ENCODE data around the gene CHKA. TPM values are rescaled to one million over a fixed set of nuclear protein-coding genes. Genes with fewer than 3 reads are reported as not detected.

The CHKA gene
- total and polyA plus RNA-seq, 8 donors, result 17.4 to 110 (median 31.6) TPM

DNA sequence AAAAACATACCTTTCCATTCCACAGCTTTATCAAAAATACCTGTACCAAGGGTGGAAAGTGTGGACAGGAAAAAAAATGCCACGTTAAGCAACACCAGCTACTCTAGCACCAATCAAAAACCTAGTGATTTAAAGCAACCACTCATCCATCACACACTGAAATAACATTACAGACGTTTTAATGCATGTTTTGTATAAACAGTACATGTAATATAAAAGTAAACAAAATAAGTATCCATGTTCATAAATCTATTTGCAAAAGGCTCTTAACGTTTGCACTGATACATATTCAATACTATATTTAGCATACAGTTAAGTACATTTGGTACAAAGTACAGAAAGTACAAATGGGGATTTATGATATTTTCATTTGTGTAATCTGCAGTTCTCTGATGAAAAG is 38.7 kb downstream of the CHKA start:
- Histone ChIP-seq H3K4me3 (no peak overlapping the region), H3K27me3 (no peaks in the 10 kb centered on the region), H3K36me3 (no peaks in the 10 kb centered on the region), H3K27ac (peak overlapping the region in 2 of 4 donors; percentile 22 to 29), H3K9me3 (no peaks in the 10 kb centered on the region), H3K4me1 (peaks cover 10 to 31% (median 29%) of the 10 kb centered on the region in 3 donors)
- peak in 2 of 4 donors; percentile 20 to 41 for ATAC-seq
- no peak for FAIRE-seq
- no peak for DNase-seq
- TF ChIP-seq, protein P1, sequence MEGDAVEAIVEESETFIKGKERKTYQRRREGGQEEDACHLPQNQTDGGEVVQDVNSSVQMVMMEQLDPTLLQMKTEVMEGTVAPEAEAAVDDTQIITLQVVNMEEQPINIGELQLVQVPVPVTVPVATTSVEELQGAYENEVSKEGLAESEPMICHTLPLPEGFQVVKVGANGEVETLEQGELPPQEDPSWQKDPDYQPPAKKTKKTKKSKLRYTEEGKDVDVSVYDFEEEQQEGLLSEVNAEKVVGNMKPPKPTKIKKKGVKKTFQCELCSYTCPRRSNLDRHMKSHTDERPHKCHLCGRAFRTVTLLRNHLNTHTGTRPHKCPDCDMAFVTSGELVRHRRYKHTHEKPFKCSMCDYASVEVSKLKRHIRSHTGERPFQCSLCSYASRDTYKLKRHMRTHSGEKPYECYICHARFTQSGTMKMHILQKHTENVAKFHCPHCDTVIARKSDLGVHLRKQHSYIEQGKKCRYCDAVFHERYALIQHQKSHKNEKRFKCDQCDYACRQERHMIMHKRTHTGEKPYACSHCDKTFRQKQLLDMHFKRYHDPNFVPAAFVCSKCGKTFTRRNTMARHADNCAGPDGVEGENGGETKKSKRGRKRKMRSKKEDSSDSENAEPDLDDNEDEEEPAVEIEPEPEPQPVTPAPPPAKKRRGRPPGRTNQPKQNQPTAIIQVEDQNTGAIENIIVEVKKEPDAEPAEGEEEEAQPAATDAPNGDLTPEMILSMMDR (IDR thresholded peaks at IDR 0.05), result no peak
- intact Hi-C loops (cut with DNase I), result no loop called here
- 11 to 16% methylated on average over 3 of the region's 3 CpGs for WGBS, 2 donors

DNA sequence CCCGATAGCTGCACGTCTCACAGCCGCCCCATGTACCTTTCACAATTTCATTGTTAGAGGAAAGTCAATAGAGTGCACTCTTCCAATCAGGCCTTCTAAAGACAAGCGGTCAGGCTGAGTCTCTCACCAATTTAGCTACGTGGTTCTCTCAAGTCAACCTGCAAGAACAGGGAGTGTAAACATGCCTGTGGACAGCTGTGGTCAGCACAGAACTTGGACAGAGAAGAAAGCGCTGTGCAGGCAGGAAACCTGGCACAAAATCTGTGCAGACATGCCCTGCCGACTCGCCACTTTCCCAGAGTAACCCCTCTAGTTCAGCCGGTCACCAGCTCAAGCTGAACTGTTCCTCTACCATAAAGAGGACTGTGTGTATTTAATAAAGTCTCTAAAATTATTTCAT is 39.5 kb downstream of the CHKA start:
- Histone ChIP-seq H3K4me3 (no peak overlapping the region), H3K27me3 (no peaks in the 10 kb centered on the region), H3K4me1 (peaks cover 10 to 34% (median 29%) of the 10 kb centered on the region in 3 donors), H3K9me3 (no peaks in the 10 kb centered on the region), H3K27ac (peak overlapping the region in 3 of 4 donors; percentile 0 to 29 (median 22)), H3K36me3 (no peaks in the 10 kb centered on the region)
- DNase-seq, result peak in 4 of 6 donors; percentile 49 to 79 (median 65)
- intact Hi-C loops (cut with DNase I), result no loop called here
- FAIRE-seq, result no peak
- 19 to 25% methylated on average over 9 of the region's 9 CpGs for WGBS, 2 donors
- TF ChIP-seq, protein P1 (IDR thresholded peaks at IDR 0.05), result no peak
- peak; percentile 81 to 95 (median 92) for ATAC-seq

DNA sequence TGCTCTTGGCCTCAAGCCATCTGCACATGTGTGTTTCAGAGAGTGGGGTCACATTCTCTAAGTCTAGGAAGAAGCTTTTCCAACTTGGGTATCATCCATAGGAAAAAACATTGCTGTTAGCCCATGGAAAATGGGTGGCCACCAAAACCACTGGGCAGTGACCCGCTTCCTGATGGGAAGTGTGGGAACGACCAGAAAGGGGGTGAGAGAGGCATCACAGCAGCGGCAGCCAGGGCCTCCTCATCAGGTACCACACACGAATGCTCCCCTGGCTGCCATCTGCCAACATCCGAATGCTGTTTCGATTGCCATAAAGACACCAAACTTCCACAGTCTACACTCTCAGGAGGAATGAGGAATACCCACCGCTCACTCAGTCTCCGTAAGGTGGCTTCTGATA is 40.3 kb downstream of the CHKA start:
- intact Hi-C loops (cut with DNase I), result no loop called here
- peaks cover 10 to 34% (median 29%) of the 10 kb centered on the region in 3 donors for H3K4me1 ChIP-seq
- 90 to 91% methylated on average over 8 of the region's 8 CpGs for WGBS, 2 donors

DNA sequence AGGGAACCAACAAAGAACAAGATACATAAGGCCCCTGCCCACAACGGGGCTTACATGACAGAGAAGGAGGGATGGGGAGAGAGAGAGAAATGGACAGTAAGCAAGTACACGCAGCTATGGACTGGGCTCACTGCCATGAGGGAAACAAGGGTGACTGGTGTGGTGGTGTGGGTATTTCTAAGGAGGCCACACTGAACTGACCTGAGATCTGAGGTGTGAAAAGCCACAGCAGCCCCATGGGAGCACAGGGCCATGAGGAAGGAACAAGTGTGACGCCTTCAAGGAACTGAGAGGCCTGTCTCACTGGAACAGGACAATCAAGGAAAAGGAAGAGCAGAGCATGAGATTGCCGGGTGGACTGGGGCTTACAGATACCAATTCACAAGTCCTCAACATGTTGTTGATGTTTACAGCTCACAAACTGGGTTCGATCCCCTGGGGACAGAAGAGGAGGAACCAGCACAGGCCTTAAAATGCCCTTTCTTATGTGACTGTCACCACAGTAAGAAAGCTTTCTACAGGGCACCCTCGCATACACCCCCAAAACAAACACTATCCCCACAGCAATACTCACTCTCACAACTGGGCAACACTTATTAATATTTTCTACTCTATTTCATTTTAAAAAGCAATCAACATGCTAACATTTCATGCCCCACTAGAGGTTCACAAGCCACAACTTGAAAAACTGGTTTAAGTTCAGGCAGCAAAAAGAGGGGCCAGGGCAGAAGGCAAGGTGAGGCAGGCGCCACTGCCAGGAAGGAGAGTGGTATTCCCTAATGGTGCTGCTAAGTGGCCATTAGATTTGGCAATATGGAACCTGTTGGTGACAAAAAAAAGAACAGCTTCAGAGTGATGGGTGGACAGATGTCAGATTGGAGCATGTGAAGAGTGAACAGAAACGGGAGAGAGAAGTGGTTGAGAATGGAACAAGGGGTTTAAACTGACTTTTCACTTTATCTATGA is 43.3 kb downstream of the CHKA start:
- FAIRE-seq (no peak), ATAC-seq (no peak), DNase-seq (no peak)
- 68 to 72% methylated on average over 8 of the region's 8 CpGs for WGBS, 2 donors
- peaks cover 0 to 8% (median 0%) of the 10 kb centered on the region in 3 donors for H3K36me3 ChIP-seq
- TF ChIP-seq, protein P1 (IDR thresholded peaks at IDR 0.05), result no peak
- intact Hi-C loops (cut with DNase I), result no loop called here
- H3K4me1 ChIP-seq, result peaks cover 11 to 22% (median 22%) of the 10 kb centered on the region in 3 donors
- H3K27me3 ChIP-seq, result no peaks in the 10 kb centered on the region
- H3K27ac ChIP-seq, result no peak overlapping the region
- no peaks in the 10 kb centered on the region for H3K9me3 ChIP-seq
- H3K4me3 ChIP-seq, result no peak overlapping the region

More for the DNA sequence above, 40.3 kb downstream of the CHKA start:
- no peaks in the 10 kb centered on the region for H3K36me3 ChIP-seq
- DNase-seq, result no peak
- no peak for FAIRE-seq
- H3K27me3 ChIP-seq, result no peaks in the 10 kb centered on the region
- TF ChIP-seq, protein P1 (IDR thresholded peaks at IDR 0.05), result no peak
- H3K4me3 ChIP-seq, result no peak overlapping the region
- H3K9me3 ChIP-seq, result no peaks in the 10 kb centered on the region
- no peak for ATAC-seq
- peak overlapping the region in 2 of 4 donors; percentile 0 to 29 for H3K27ac ChIP-seq
